Transverse colon (tissue), 4 donors: ENCODE results near the gene ABHD16B.

Experiments
- CTCF ChIP-seq, 5 experiments: fragments of 200-600 bp in 3 of 5; fragments of 450-650 bp in 2 of 5; sonication (generic) in 3 of 5; IDR thresholded peaks; 1 replicate in 2 of 5; 2 replicates in 3 of 5; pipeline ENCODE4 v1.5.1; 2016 to 2017; ENCODE audit warnings: antibody characterized with exemption in 5 of 5, inconsistent platforms in 3 of 5, mild to moderate bottlenecking in 2 of 5, moderate library complexity in 1 of 5
- EP300 ChIP-seq: sonication (generic); formaldehyde crosslinking; IDR thresholded peaks from one replicate; pipeline ENCODE4 v1.6.1; 2017; ENCODE audit warnings: antibody characterized with exemption, low read depth
- POLR2A ChIP-seq: fragments of 450-650 bp; IDR thresholded peaks from one replicate; pipeline ENCODE4 v1.6.1; 2016; ENCODE audit warnings: antibody characterized with exemption, mild to moderate bottlenecking, moderate library complexity
- POLR2AphosphoS5 ChIP-seq, 3 donors: sonication (generic); formaldehyde crosslinking; IDR thresholded peaks; one replicate each; pipeline ENCODE4 v1.6.1; 2016; ENCODE audit warnings: antibody characterized with exemption in 3 of 3

GRCh38 chr20:63839620-63840019 is 21.7 kb upstream of the ABHD16B start:
- TF ChIP-seq POLR2A (no peak), CTCF (IDR thresholded peaks at IDR 0.05) (no peak), POLR2AphosphoS5 (IDR thresholded peaks at IDR 0.05) (no peak), EP300 (no peak)
